Left ventricle myocardium inferior (tissue), 1 donor: ENCODE results near the gene FARP1. TPM values are rescaled to one million over a fixed set of nuclear protein-coding genes. Genes with fewer than 3 reads are reported as not detected.

Source experiments
- DNase-seq: peaks from one replicate; pipeline ENCODE4 v3.0.0-alpha.2; 2020
- H3K27ac ChIP-seq: fragments of 200-600 bp; replicated peaks from 2 replicates; pipeline ENCODE4 v1.8.0; 2021
- H3K27me3 ChIP-seq: fragments of 200-600 bp; 2 replicates; pipeline ENCODE4 v1.8.0; 2021; ENCODE audit warnings: low read depth
- H3K36me3 ChIP-seq: fragments of 200-600 bp; 2 replicates; pipeline ENCODE4 v1.8.0; 2021
- H3K4me1 ChIP-seq: fragments of 200-600 bp; 2 replicates; pipeline ENCODE4 v1.8.0; 2021
- H3K4me3 ChIP-seq: fragments of 200-600 bp; 2 replicates; pipeline ENCODE4 v1.8.0; 2021; ENCODE audit warnings: mild to moderate bottlenecking, moderate library complexity
- H3K9me3 ChIP-seq: fragments of 200-600 bp; replicated peaks from 2 replicates; pipeline ENCODE4 v1.8.0; 2021
- CTCF ChIP-seq: fragments of 200-600 bp; IDR thresholded peaks from 2 replicates; pipeline ENCODE4 v1.8.0; 2021; ENCODE audit warnings: antibody characterized with exemption, mild to moderate bottlenecking, borderline replicate concordance
- intact Hi-C: fragments of 100-400 bp; cut with micrococcal nuclease; formaldehyde crosslinking; loops from one replicate; pipeline ENCODE4 v1.11.0; 2022
- total RNA-seq: library from RNA; stranded (reverse); fragmentation: NEBNext Ultra II Directional; extraction: Animal tissue kit (Norgen Biotek cat#: 25700); gene quantifications from one replicate; pipeline ENCODE4 v1.2.1, GENCODE V29; 2021
- donor health status: DM: no; HTN: yes; CAD: no; lungs with severe emphysema.

Gene FARP1
- total RNA-seq, 1 donor from 2014 or later: 17.6 TPM

GRCh38 chr13:98374750-98375149, 231.9 kb downstream of the FARP1 start:
- Histone ChIP-seq H3K27me3 (no peaks in the 10 kb centered on the region), H3K27ac (no peak overlapping the region), H3K4me3 (no peak overlapping the region), H3K4me1 (peaks cover 14% of the 10 kb centered on the region), H3K9me3 (peaks cover 13% of the 10 kb centered on the region), H3K36me3 (peaks cover 8% of the 10 kb centered on the region)
- TF ChIP-seq CTCF: no peak
- no peak for DNase-seq
- intact Hi-C loops: no loop called here

DNA sequence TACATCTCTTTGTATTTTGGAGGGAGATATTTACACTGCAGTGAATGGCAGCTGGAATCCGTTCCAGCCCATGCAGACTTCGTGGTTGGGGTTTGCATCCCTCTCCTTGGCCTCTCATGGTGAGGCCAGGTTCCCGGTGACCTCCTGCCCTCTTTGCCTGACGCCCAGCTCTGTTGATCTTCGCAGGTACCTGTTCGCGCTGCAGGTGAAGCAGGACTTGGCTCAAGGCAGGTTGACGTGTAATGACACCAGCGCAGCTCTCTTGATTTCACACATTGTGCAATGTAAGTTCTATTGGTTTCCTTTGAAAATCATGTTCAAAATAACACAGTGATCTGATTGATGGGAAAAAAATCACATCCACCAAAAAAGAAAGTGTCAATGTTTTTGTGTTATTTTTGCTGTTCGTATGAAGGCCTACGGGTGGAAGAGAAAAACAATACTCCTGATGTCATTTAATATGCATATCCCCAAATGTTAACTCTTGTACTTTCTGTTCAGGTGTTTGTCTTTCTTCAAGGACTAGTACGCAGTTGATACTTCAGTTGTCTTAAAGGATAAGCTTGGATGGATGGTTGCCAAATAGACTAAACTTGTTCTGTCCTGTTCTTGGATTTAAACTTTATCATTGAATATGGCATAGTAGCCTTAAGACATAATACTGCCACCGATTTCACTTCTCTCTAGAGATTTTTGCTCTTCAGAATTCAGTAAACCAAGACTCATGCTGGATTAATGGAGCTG, 234.9 kb downstream of the FARP1 start:
- no peak for TF ChIP-seq CTCF
- peaks cover 13% of the 10 kb centered on the region for H3K9me3 ChIP-seq
- intact Hi-C loops: no loop called here
- H3K27ac ChIP-seq: no peak overlapping the region
- DNase-seq: no peak
- no peaks in the 10 kb centered on the region for H3K27me3 ChIP-seq
- no peak overlapping the region for H3K4me3 ChIP-seq
- peaks cover 8% of the 10 kb centered on the region for H3K36me3 ChIP-seq
- no peaks in the 10 kb centered on the region for H3K4me1 ChIP-seq

GRCh38 chr13:98384739-98385138, 241.8 kb downstream of the FARP1 start:
- H3K9me3 ChIP-seq: no peaks in the 10 kb centered on the region
- no peak for DNase-seq
- no peak overlapping the region for H3K27ac ChIP-seq
- TF ChIP-seq CTCF: no peak
- H3K4me3 ChIP-seq: no peak overlapping the region
- peaks cover 27% of the 10 kb centered on the region for H3K4me1 ChIP-seq
- H3K36me3 ChIP-seq: peaks cover 13% of the 10 kb centered on the region
- no peaks in the 10 kb centered on the region for H3K27me3 ChIP-seq
- intact Hi-C loops: no loop called here

DNA sequence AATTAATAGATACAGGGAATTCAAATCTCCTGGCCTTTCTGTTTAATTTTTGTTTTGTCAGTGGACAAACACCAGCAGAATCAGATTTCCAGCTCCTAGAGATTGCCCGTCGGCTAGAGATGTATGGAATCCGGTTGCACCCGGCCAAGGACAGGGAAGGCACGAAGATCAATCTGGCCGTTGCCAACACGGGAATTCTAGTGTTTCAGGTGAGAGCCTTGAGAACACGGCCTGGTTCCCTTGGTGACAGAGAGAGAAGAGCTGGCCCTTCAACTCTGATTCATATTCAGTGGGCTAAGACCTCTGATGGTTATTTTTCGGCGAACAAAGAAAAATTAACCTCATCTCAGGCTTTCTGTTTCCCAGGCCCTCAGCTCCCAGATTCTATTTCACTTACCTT, 242.7 kb downstream of the FARP1 start:
- Histone ChIP-seq H3K4me3 (no peak overlapping the region), H3K27me3 (no peaks in the 10 kb centered on the region), H3K36me3 (peaks cover 13% of the 10 kb centered on the region), H3K27ac (no peak overlapping the region), H3K4me1 (peaks cover 27% of the 10 kb centered on the region), H3K9me3 (no peaks in the 10 kb centered on the region)
- intact Hi-C loops: no loop called here
- DNase-seq: no peak
- no peak for TF ChIP-seq CTCF

GRCh38 chr13:98386637-98387036, 243.7 kb downstream of the FARP1 start:
- Histone ChIP-seq H3K36me3 (peaks cover 13% of the 10 kb centered on the region), H3K4me1 (peaks cover 27% of the 10 kb centered on the region), H3K9me3 (no peaks in the 10 kb centered on the region), H3K27me3 (no peaks in the 10 kb centered on the region), H3K27ac (no peak overlapping the region), H3K4me3 (no peak overlapping the region)
- TF ChIP-seq CTCF: no peak
- intact Hi-C loops: no loop called here
- DNase-seq: no peak
